ENCODE data around the gene B9D1.
A peak's percentile ranks its signal among the peaks of the same experiment; 100 is the strongest.

B9D1 gene

GRCh38 chr17:19384723-19385391 is 22.3 kb upstream of the B9D1 start:
- H3K27ac Mint-ChIP-seq: no peak overlapping the region
- ATAC-seq (ENCODE audit: low read depth): no peak
- no peak for DNase-seq (ENCODE audit: low spot score in 2 of 2)

GRCh38 chr17:19383681-19384470 is 21.4 kb upstream of the B9D1 start:
- peaks cover 26% of the 10 kb centered on the region for H3K36me3 Mint-ChIP-seq
- H3K27me3 Mint-ChIP-seq: peaks cover 3% of the 10 kb centered on the region
- H3K9me3 Mint-ChIP-seq: no peaks in the 10 kb centered on the region
- no peak overlapping the region for H3K4me3 Mint-ChIP-seq
- DNase-seq (ENCODE audit: low spot score in 2 of 2): no peak
- no peak for ATAC-seq (ENCODE audit: low read depth)
- no peak overlapping the region for H3K27ac Mint-ChIP-seq
- no peaks in the 10 kb centered on the region for H3K4me1 Mint-ChIP-seq

More at GRCh38 chr17:19384723-19385391, 22.3 kb upstream of the B9D1 start:
- peaks cover 5% of the 10 kb centered on the region for H3K27me3 Mint-ChIP-seq
- H3K4me1 Mint-ChIP-seq: no peaks in the 10 kb centered on the region
- H3K36me3 Mint-ChIP-seq: peaks cover 26% of the 10 kb centered on the region
- no peaks in the 10 kb centered on the region for H3K9me3 Mint-ChIP-seq
- H3K4me3 Mint-ChIP-seq: no peak overlapping the region

- no peaks in the 10 kb centered on the region for H3K9me3 Mint-ChIP-seq
- H3K27me3 Mint-ChIP-seq: peaks cover under 1% of the 10 kb centered on the region
- no peak overlapping the region for H3K4me3 Mint-ChIP-seq
- H3K36me3 Mint-ChIP-seq: peaks cover 26% of the 10 kb centered on the region
- no peak for ATAC-seq (ENCODE audit: low read depth)
- H3K27ac Mint-ChIP-seq: no peak overlapping the region
- DNase-seq (ENCODE audit: low spot score in 2 of 2): no peak
- no peaks in the 10 kb centered on the region for H3K4me1 Mint-ChIP-seq
These were observed 20.3 kb upstream of the B9D1 start for GRCh38 chr17:19382531-19383444.

- ATAC-seq (ENCODE audit: low read depth): no peak
- H3K27me3 Mint-ChIP-seq: no peaks in the 10 kb centered on the region
- H3K4me3 Mint-ChIP-seq: no peak overlapping the region
- H3K9me3 Mint-ChIP-seq: no peaks in the 10 kb centered on the region
- no peak for DNase-seq (ENCODE audit: low spot score in 2 of 2)
- peaks cover 26% of the 10 kb centered on the region for H3K36me3 Mint-ChIP-seq
- H3K4me1 Mint-ChIP-seq: peaks cover 4% of the 10 kb centered on the region
- H3K27ac Mint-ChIP-seq: no peak overlapping the region
These were observed 19.4 kb upstream of the B9D1 start for GRCh38 chr17:19381741-19382444.

GRCh38 chr17:19381361-19381740 is 18.8 kb upstream of the B9D1 start:
- Mint-ChIP-seq H3K27ac (no peak overlapping the region), H3K4me3 (no peak overlapping the region), H3K4me1 (peaks cover 6% of the 10 kb centered on the region), H3K27me3 (no peaks in the 10 kb centered on the region), H3K36me3 (peaks cover 26% of the 10 kb centered on the region), H3K9me3 (no peaks in the 10 kb centered on the region)
- DNase-seq (ENCODE audit: low spot score in 2 of 2): no peak
- ATAC-seq (ENCODE audit: low read depth): no peak

GRCh38 chr17:19380481-19381301 is 18.2 kb upstream of the B9D1 start:
- DNase-seq (ENCODE audit: low spot score in 2 of 2) (no peak), ATAC-seq (ENCODE audit: low read depth) (no peak)
- H3K9me3 Mint-ChIP-seq: no peaks in the 10 kb centered on the region
- H3K27me3 Mint-ChIP-seq: no peaks in the 10 kb centered on the region
- H3K27ac Mint-ChIP-seq: no peak overlapping the region
- H3K4me3 Mint-ChIP-seq: no peak overlapping the region
- peaks cover 26% of the 10 kb centered on the region for H3K36me3 Mint-ChIP-seq
- peaks cover 8% of the 10 kb centered on the region for H3K4me1 Mint-ChIP-seq

GRCh38 chr17:19379361-19380065 is 17.0 kb upstream of the B9D1 start:
- Mint-ChIP-seq H3K9me3 (no peaks in the 10 kb centered on the region), H3K27ac (no peak overlapping the region), H3K4me1 (peaks cover 8% of the 10 kb centered on the region), H3K4me3 (peak overlapping the region; percentile 98), H3K36me3 (peaks cover 22% of the 10 kb centered on the region), H3K27me3 (no peaks in the 10 kb centered on the region)
- ATAC-seq (ENCODE audit: low read depth) (no peak), DNase-seq (ENCODE audit: low spot score in 2 of 2) (no peak)

GRCh38 chr17:19378416-19379360 is 16.2 kb upstream of the B9D1 start, which contains the start of gene MAPK7:
Gene MAPK7, plus strand, starts transcription at chr17:19378498. Its CDS starts 403 bp downstream, at chr17:19378901.
- Mint-ChIP-seq H3K27me3 (no peaks in the 10 kb centered on the region), H3K27ac (peak within 1 kb of the TSS; percentile 96), H3K9me3 (no peaks in the 10 kb centered on the region), H3K36me3 (peaks cover 16% of the 10 kb centered on the region), H3K4me3 (peak within 1 kb of the TSS; percentile 98), H3K4me1 (peaks cover 8% of the 10 kb centered on the region)
- DNase-seq (ENCODE audit: low spot score in 2 of 2) (no peak), ATAC-seq (ENCODE audit: low read depth) (peak; percentile 3)

GRCh38 chr17:19377602-19378415 is 15.3 kb upstream of the B9D1 start:
- peak; percentile 90 to 94 for DNase-seq (ENCODE audit: low spot score in 2 of 2)
- Mint-ChIP-seq H3K36me3 (peaks cover 12% of the 10 kb centered on the region), H3K9me3 (no peaks in the 10 kb centered on the region), H3K27ac (peak overlapping the region; percentile 96), H3K4me3 (peak overlapping the region; percentile 98), H3K4me1 (peaks cover 8% of the 10 kb centered on the region), H3K27me3 (no peaks in the 10 kb centered on the region)
- peak; percentile 85 for ATAC-seq (ENCODE audit: low read depth)

- DNase-seq (ENCODE audit: low spot score in 2 of 2) (no peak), ATAC-seq (ENCODE audit: low read depth) (no peak)
- Mint-ChIP-seq H3K27ac (peak overlapping the region; percentile 96), H3K27me3 (no peaks in the 10 kb centered on the region), H3K4me3 (peak overlapping the region; percentile 98), H3K4me1 (peaks cover 15% of the 10 kb centered on the region), H3K9me3 (no peaks in the 10 kb centered on the region), H3K36me3 (peaks cover 12% of the 10 kb centered on the region)
These were observed 14.3 kb upstream of the B9D1 start for GRCh38 chr17:19376811-19377210.

GRCh38 chr17:19375732-19376131 is 13.2 kb upstream of the B9D1 start:
- Mint-ChIP-seq H3K36me3 (peaks cover 5% of the 10 kb centered on the region), H3K4me3 (peak overlapping the region; percentile 61), H3K27ac (no peak overlapping the region), H3K27me3 (no peaks in the 10 kb centered on the region), H3K4me1 (peaks cover 26% of the 10 kb centered on the region), H3K9me3 (no peaks in the 10 kb centered on the region)
- DNase-seq (ENCODE audit: low spot score in 2 of 2): no peak
- no peak for ATAC-seq (ENCODE audit: low read depth)
